Colonic mucosa (tissue), 4 donors: ENCODE measurements around the gene RPS18. TPM values are rescaled to one million over a fixed set of nuclear protein-coding genes. Genes with fewer than 3 reads are reported as not detected.
A peak's percentile ranks its signal among the peaks of the same experiment; 100 is the strongest.

Experiments
- DNase-seq: peaks from one replicate; pipeline ENCODE4 v3.0.0-alpha.2; 2020
- H3K27ac ChIP-seq: fragments of 200-600 bp; one replicate; pipeline ENCODE4 v1.8.0; 2021
- H3K27me3 ChIP-seq: fragments of 200-600 bp; one replicate; pipeline ENCODE4 v1.8.0; 2021
- H3K36me3 ChIP-seq: fragments of 200-600 bp; one replicate; pipeline ENCODE4 v1.8.0; 2021
- H3K4me1 ChIP-seq: fragments of 200-600 bp; one replicate; pipeline ENCODE4 v1.8.0; 2021; ENCODE audit warnings: mild to moderate bottlenecking
- H3K4me3 ChIP-seq: fragments of 200-600 bp; one replicate; pipeline ENCODE4 v1.8.0; 2021
- H3K9ac ChIP-seq, 2 donors: one replicate each; pipeline ENCODE4 v1.7.0; 2013; ENCODE audit warnings: control low read depth in 2 of 2, low read depth in 2 of 2, low read length in 2 of 2
- H3K9me3 ChIP-seq: fragments of 200-600 bp; one replicate; pipeline ENCODE4 v1.8.0; 2021
- CTCF ChIP-seq: fragments of 200-600 bp; IDR thresholded peaks from one replicate; pipeline ENCODE4 v1.8.0; 2022; ENCODE audit warnings: antibody characterized with exemption, mild to moderate bottlenecking
- intact Hi-C: fragments of 100-400 bp; cut with DNase I; formaldehyde crosslinking; loops from one replicate; pipeline ENCODE4 v1.14.1; 2022
- total RNA-seq, 2 donors: library from RNA; stranded (reverse); fragmentation: NEBNext Ultra II Directional in 1 of 2; extraction: Animal tissue kit (Norgen Biotek cat#: 25700) in 1 of 2; gene quantifications; one replicate each; pipeline ENCODE4 v1.2.1, GENCODE V29; 2021
- donor health status: healthy.
- donor health status: DM: no; HTN: no; CAD: no.
- donor health status: DM: no; HTN: no; CAD: no.

Gene RPS18
- total RNA-seq, 2 donors from 2014 or later = 1,996 to 2,041 TPM

- Histone ChIP-seq H3K9me3 (no peaks in the 10 kb centered on the region), H3K36me3 (peaks cover 9% of the 10 kb centered on the region), H3K4me1 (peaks cover 25% of the 10 kb centered on the region), H3K4me3 (peak within 1 kb of the TSS; percentile 45), H3K27me3 (no peaks in the 10 kb centered on the region), H3K27ac (peak within 1 kb of the TSS; percentile 88), H3K9ac (peak within 1 kb of the TSS; percentile 33 to 69)
- no peak for TF ChIP-seq CTCF
- intact Hi-C loops = loop anchor here (2.0 to 10.0 kb wide), 2 partner anchors 41 to 97 kb away; partner anchors contain the start of genes B3GALT4, CUTA and PHF1
- peak; percentile 100 for DNase-seq
Observed at GRCh38 chr6:33317669-33318425, 46.0 kb downstream of the RPS18 start, which contains the start of gene ZBTB22. Gene ZBTB22, minus strand, starts transcription at chr6:33317744. Its CDS starts 828 bp downstream, at chr6:33316916.

GRCh38 chr6:33318426-33319073 is 46.7 kb downstream of the RPS18 start:
- intact Hi-C loops = loop anchor here (10.0 kb wide), 1 partner anchor 96 kb away; the partner anchor contains the start of genes CUTA and PHF1
- no peaks in the 10 kb centered on the region for H3K27me3 ChIP-seq
- no peak for TF ChIP-seq CTCF
- peak overlapping the region; percentile 33 to 69 for H3K9ac ChIP-seq
- peaks cover 25% of the 10 kb centered on the region for H3K4me1 ChIP-seq
- H3K9me3 ChIP-seq = no peaks in the 10 kb centered on the region
- peak overlapping the region; percentile 88 for H3K27ac ChIP-seq
- peaks cover 9% of the 10 kb centered on the region for H3K36me3 ChIP-seq
- no peak for DNase-seq
- peak overlapping the region; percentile 45 for H3K4me3 ChIP-seq

- H3K27me3 ChIP-seq = no peaks in the 10 kb centered on the region
- TF ChIP-seq CTCF = no peak
- H3K4me3 ChIP-seq = no peak overlapping the region
- no peaks in the 10 kb centered on the region for H3K9me3 ChIP-seq
- intact Hi-C loops = loop anchor here (10.0 kb wide), 1 partner anchor 95 kb away; the partner anchor contains the start of genes CUTA and PHF1
- peaks cover 9% of the 10 kb centered on the region for H3K36me3 ChIP-seq
- DNase-seq = no peak
- H3K27ac ChIP-seq = no peak overlapping the region
- H3K9ac ChIP-seq = no peak overlapping the region
- H3K4me1 ChIP-seq = peaks cover 29% of the 10 kb centered on the region
Observed at GRCh38 chr6:33319939-33320314, 48.1 kb downstream of the RPS18 start.

- TF ChIP-seq CTCF = no peak
- Histone ChIP-seq H3K4me3 (no peak overlapping the region), H3K36me3 (peaks cover 9% of the 10 kb centered on the region), H3K27me3 (no peaks in the 10 kb centered on the region), H3K27ac (no peak overlapping the region), H3K9ac (peak overlapping the region in 1 of 2 donors; percentile 14), H3K4me1 (peaks cover 23% of the 10 kb centered on the region), H3K9me3 (no peaks in the 10 kb centered on the region)
- intact Hi-C loops = no loop called here
- DNase-seq = peak; percentile 44
Observed at GRCh38 chr6:33320315-33321181, 48.7 kb downstream of the RPS18 start.

- no peak for TF ChIP-seq CTCF
- Histone ChIP-seq H3K9me3 (no peaks in the 10 kb centered on the region), H3K9ac (no peak overlapping the region), H3K4me1 (peaks cover 23% of the 10 kb centered on the region), H3K27me3 (no peaks in the 10 kb centered on the region), H3K27ac (no peak overlapping the region), H3K36me3 (peaks cover 9% of the 10 kb centered on the region), H3K4me3 (no peak overlapping the region)
- DNase-seq = no peak
- intact Hi-C loops = no loop called here
Observed at GRCh38 chr6:33321227-33321626, 49.4 kb downstream of the RPS18 start.
